G401.6 (cell line): ENCODE data around the gene PFKP.

Source experiments
- FAIRE-seq: peaks from 2 replicates; lab custom pipeline; 2012; peaks lifted over from hg19 to GRCh38; lab: Jason Lieb, UNC

The PFKP gene

DNA sequence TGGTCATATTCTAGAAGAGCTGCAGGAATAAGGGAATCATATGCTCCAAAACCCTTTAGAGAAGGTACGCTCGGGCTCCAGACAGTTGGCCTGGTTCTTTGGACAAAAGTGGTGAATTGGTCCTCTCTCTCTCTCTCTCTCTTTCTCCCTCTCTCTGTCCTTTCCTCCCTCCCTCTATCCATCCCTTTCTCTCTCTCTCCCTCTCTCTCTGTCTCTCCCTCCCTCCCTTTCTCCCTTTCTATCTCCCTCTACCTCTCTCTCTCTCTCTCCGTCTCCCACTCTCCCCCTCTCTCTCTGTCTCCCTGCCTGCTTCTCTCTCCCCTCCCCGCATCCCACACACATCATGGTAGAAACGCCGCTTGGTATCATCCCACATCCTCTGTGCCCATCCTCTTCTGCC lies 19.8 kb upstream of the PFKP start:
- FAIRE-seq: no peak

- FAIRE-seq: no peak
These were observed 19.0 kb upstream of the PFKP start for GRCh38 chr10:3048119-3049019.

GRCh38 chr10:3051692-3052091 lies 15.7 kb upstream of the PFKP start:
- FAIRE-seq: no peak

DNA sequence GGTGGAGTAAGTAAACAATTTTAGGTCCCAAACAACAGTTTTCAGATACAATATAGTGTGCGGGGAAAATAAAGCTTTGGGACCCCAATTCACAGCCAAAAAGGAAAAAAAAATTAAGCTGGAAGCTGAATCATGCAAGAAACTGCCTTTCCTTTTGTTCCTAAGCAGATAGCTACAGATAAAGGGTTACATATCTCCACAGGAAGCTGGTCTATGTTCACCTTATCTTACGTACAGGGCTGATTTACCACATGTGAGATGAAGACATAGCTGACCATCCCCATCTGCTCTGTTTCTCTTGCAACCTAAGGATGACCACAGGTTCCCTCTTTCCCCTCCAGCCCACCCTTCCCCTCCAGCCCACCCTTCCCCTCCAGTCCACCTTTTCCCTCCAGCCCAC lies 14.2 kb upstream of the PFKP start:
- FAIRE-seq: no peak

DNA sequence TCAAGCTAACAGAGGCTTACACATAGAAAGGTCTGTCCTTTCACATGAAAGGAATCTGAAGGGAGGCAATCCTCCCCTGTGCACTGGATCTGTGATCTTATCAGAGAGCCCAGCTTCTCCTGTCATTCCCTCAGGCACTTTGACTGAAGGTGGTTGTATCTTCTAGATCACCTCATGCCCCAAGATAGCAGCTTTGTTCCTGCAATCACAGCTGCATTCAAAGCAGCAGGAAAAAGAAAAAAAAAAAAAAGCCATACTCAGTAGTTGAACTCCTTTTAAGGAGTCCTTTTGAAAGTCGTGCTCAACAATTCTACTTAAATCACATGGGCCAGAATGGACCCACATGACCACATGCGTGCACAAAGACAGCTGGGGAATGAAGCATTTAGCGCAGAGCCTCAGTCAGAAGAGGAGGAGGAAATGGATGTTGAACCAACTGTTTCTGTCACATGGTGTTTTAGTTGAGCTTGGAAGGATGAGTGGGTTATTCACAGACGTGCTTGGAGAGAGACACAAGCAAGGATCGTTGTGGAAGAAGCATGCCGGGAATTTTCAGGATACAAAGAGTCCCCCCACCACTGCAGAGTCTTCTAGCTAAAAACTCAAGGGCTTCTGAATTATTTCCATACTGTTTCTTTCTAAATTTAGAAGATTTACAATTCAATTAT lies 13.0 kb upstream of the PFKP start:
- FAIRE-seq: no peak

- peak; percentile 45 for FAIRE-seq
These were observed 12.5 kb upstream of the PFKP start for GRCh38 chr10:3054851-3055199.

DNA sequence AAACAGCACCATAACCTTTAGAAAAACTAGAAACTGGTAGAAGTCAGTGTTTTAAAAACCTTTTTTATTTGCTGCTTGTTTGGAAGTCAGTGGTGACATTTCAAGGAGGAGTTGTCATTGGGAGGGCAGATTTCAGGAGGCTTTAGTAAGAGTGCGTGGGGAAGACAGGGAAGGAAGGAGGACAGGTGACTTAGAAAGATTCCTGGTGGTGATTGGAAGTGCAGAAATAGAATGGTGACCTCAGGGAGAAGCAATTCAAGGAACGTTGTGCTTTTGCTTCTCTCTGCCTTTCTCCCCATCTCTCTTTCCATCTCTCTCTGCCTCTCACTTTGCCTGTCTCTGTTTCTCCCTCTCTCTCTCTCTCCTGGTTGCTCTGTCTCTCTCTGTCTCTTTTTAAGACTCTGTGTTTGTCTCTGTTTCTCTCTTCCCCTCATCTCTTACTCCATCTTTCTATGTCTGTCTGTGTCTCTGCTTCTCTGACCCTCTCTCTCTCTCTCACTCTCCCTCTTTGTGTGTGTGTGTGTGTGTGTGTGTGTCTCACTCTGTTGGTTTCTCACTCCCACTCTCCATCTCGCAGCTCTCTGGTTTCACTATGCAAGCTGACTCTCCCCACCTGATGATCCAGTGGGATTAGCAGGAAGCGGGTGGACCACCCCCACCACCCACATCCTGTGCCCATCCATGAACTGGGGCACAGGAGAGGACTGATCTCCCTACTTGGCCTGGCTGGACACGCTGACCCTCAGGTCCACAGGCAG lies 10.9 kb upstream of the PFKP start:
- FAIRE-seq: peak; percentile 73

- FAIRE-seq: no peak
These were observed 9.4 kb upstream of the PFKP start for GRCh38 chr10:3057946-3058345.

DNA sequence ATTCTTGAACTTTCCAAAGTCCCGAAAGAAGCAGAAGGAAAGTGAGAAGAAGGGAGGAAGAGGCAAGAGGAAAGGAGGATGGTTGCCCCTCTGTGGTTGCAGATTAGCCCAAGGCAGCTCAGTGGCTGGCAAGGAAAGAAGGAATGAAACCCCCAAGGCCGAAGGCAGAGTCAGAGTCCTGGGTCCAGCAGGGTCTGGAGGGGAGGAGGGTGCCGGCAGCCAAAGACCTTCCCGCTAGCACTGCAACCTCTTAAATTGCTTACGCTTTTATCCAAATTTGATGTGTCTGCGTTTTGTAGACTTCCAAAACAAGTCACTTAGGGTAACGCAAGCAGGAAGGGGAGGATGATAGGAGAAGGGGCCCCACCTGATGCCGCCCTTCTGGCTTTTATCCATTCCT lies 7.4 kb upstream of the PFKP start:
- FAIRE-seq: no peak

DNA sequence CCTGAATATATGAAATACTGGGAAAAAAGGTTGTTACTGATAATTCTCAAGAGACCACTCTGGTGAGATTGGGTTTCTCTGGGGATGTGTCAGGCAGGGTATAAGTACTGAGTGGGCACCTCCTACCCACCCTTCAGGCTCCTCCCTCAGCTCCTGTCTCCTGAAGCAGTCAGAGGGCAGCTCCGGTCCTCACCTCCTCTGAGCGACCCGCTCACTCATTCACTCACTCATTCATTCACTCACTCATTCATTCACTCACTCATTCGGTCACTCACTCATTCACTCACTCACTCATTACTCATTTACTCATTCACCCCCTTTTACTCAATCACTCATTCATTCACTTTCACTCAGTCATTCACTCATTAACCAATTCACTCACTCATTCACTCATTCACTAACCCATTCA lies 6.9 kb upstream of the PFKP start:
- no peak for FAIRE-seq

GRCh38 chr10:3061323-3061898 lies 5.9 kb upstream of the PFKP start:
- peak; percentile 98 for FAIRE-seq

DNA sequence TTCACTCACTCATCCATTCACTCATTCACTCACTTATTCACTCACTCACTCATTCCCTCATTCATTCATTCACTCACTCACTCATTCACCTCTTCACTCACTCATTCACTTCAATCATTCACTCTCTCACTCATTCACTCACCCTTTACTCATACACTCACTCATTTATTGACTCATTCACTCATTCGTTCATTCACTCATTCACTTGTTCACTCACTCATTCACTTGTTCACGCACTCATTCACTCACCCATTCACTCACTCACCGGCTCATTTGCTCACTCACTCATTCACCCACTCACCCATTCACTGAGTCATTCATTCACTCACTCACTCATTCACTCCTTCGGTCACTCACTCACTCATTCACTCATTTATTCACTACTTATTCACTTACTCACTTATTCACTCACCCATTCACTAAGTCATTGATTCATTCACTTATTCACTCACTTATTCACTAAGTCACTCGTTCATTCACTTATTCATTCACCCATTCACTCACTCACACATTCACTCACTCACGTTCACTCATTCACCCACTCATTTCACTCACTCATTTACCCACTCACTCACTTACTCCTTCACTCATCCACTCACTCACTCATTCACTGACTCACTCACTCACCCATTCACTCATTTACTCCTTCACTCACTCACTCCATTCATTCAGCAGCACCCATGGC lies 4.7 kb upstream of the PFKP start:
- no peak for FAIRE-seq

- no peak for FAIRE-seq
These were observed 2.9 kb upstream of the PFKP start for GRCh38 chr10:3064423-3064822.

- FAIRE-seq: no peak
These were observed 1.7 kb upstream of the PFKP start for GRCh38 chr10:3065622-3066021.

GRCh38 chr10:3066317-3067117 lies 831 bp upstream of the PFKP start:
- no peak for FAIRE-seq

DNA sequence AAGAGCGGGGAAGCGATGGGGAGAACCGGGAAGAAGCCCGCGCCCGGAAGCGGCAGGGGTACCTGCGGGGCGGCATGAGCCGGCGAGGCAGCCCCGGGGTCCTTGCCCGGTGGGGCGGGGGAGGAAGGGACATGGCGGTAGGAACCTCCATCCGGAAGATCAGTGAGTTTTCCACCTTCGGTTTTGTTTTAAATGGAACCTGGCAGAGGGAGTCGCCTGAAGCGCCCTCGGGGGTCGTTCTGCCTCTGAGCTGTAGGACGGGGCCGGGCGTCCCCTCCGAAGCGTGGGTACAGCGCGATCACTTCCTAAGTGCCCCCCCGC lies 471 bp downstream of the PFKP start:
- FAIRE-seq: no peak

GRCh38 chr10:3068201-3068967 lies 1.0 kb downstream of the PFKP start:
- no peak for FAIRE-seq

DNA sequence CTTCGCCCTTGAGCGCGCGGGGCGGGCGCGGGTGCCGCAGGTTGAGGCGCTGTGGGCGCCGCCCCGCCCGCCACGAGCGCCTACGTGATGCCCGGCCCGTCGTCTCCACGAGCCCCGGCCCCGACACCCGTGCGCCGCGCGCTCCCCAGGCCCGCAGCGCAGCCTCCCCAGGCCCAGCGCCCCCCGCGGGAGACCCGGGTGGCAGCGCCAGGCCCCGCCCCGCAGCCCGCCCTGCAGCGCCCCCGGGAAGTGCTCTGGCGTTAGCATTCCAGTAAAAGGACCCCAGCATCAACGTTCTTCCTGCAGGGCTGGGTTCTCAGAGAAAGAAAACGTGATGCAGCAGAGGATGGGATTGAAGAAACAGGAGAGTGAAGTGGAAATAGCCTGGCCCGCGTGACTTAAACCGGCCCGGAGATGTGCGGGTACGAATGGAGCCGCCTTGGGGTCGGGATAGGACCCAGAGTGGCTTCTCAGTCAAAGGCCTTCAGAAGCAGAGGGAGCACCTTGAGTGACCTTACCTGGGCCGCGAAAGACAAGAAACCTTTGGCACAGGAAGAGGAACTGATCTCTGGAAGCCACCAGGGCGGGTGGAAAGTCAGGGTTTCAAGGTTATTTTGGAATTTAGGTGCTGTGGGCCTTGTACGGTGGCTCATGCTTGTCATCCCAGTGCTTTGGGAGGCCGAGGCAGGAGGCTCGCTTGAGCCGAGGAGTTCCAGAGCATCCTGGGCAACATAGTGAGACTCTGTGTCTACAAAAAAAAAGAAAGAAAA lies 1.8 kb downstream of the PFKP start:
- FAIRE-seq: no peak

- no peak for FAIRE-seq
These were observed 2.5 kb downstream of the PFKP start for GRCh38 chr10:3069876-3070275.
